Renal pelvis (tissue), 4 donors: ENCODE measurements around the gene CCNL2. TPM values are rescaled to one million over a fixed set of nuclear protein-coding genes. Genes with fewer than 3 reads are reported as not detected.
"Not testable (repeated sequence)": the region's sequence is repeated elsewhere in the genome, so short reads cannot be mapped to it uniquely, and the experiment has no call there.

Source experiments
- DNase-seq: peaks from one replicate; pipeline ENCODE4 v3.0.0-alpha.2; 2013
- polyA plus RNA-seq, 3 donors: library from polyadenylated mRNA; unstranded; fragments of 120-200 nt; gene quantifications; one replicate each; pipeline ENCODE4 v1.2.1, GENCODE V29; 2013; ENCODE audit not compliant: insufficient read length in 3 of 3

CCNL2 gene
- polyA plus RNA-seq, 3 donors, result 218 to 373 (median 330) TPM

DNA sequence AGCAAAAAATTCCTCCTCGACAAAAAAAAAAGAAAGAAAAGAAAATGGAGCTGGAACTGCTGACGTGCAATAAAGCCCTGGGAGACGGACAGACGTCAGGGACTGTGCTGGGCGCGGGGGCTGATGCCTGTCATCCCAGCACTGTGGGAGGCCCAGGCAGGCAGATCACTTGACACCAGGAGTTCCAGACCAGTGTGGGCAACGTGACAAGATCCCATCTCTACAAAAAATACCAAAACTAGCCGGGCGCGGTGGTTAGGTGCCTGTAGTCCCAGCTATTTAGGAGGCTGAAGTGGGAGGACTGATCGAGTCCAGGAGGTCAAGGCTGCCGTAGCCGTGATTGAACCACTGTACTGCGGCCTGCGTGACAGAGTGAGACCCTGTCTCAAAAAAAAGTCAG, 25.6 kb upstream of the CCNL2 start:
- no peak for DNase-seq

DNA sequence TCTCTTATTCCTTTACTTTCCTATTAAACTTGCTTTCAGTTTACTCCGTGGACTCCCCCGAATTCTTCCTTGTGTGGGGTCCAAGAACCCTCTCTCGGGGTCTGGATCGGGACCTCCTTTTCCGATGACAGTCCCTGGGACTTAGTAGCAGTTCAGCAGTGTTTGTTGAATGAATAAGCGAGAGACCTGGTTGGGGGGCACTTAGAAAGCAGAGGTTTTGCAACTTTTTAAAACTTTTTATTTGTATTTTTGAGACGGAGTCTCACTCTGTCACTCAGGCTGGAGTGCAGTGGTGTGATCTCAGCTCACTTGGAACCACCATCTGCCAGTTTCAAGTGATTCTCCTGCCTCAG, 24.1 kb upstream of the CCNL2 start:
- DNase-seq, result no peak

GRCh38 chr1:1422465-1423244, 23.5 kb upstream of the CCNL2 start:
- no peak for DNase-seq

DNA sequence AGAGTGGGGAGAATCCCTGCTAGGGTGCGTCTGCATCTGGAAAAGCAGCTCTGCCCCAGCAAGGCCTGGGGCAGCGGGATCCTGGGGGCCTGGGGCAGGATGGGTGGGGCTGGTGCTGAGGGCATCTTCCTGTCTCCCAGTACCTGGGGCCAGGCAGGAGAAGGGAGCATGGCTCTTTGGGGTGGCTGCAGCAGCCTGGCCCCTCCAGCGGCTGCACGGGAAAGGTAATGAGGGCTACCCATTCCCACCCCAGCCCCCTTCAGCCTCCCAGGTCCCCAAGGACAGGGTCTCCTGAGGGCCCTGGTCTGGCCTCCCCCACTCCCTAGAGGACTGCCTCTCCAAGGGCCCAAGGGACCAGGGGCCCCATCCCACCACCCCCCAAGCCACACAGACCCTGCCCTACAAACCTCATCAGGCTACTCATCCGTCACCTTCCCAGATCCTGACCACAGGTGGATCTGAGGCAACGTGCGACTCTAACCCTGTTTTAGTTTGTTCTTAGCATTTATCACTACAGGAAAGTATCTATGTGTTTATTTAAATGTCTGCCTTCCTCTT, 22.9 kb upstream of the CCNL2 start:
- DNase-seq, result no peak

GRCh38 chr1:1421147-1421906, 22.2 kb upstream of the CCNL2 start, which contains the start of gene ANKRD65:
TSS of gene ANKRD65 (minus strand) at chr1:1421276. CDS start at chr1:1421005, 271 bp downstream.
- DNase-seq, result no peak

- no peak for DNase-seq
These were observed 21.6 kb upstream of the CCNL2 start for GRCh38 chr1:1420654-1421141.

- DNase-seq, result no peak
These were observed 20.9 kb upstream of the CCNL2 start for GRCh38 chr1:1419813-1420653.

- DNase-seq, result no peak
These were observed 20.3 kb upstream of the CCNL2 start for GRCh38 chr1:1419363-1419812.

DNA sequence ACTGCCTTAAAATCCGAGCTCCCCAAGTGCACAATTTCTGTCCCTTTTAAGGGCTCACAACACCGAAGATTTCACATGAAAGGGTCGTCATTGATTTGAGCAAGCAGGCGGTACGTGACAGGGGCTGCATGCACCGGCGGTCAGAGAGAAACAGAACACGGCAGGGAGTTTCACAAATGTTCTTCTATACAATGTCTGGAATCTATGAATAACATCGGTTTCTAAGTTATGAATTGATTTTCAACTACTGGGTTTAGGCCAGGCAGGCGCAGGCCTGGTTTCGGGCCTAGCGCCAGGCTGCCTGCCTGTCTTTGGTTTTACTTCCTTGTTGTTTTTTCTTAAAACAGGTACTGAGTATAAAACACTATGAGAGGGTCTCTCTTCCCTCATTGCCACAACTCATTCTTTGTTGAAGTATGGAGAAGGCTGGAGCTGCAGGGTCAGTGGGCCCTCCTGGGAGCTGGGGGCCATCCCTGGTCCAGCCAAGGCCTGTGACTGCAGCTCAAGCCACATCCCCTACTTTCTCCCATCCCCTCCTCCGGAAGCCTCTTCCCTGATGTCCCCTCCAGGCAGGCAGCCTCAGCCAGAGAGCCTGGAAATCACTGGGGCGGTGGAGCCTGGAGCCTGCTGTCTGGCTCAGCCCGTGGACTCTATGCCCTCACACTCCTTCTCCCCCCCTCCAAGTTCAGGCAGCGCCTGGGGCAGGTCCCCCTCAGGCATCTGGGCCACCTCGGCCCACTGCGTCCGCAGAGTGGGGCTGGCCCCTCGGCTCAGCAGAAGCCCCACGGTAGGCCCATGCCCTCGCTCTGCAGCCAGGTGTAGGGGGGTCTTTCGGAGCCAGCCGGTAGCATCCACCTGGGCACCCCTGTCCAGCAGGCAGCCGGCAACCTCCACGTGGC, 19.6 kb upstream of the CCNL2 start:
- no peak for DNase-seq

GRCh38 chr1:1417825-1418463, 18.8 kb upstream of the CCNL2 start:
- not testable (repeated sequence) for DNase-seq

DNA sequence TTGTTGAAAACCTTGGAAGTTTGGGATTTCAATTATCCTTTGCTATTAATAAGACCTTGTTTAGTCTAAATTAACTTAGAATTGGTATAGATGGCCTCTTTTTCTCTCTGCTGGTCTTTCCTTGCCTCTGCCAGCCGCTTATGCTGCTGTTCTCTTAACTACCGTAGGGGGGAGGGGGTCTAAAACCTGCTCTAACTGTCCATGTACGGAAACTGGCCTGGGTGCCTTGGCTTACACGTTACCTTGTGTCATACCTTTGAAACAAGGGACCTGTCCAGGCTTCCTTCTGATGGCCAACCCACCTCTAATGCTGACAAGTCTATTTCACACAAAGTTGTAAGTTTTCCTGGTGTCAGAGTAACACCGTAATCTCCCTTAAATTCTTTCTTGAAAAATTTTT, 18.3 kb upstream of the CCNL2 start:
- DNase-seq, result not testable (repeated sequence)

GRCh38 chr1:1415751-1416150, 16.6 kb upstream of the CCNL2 start:
- no peak for DNase-seq

DNA sequence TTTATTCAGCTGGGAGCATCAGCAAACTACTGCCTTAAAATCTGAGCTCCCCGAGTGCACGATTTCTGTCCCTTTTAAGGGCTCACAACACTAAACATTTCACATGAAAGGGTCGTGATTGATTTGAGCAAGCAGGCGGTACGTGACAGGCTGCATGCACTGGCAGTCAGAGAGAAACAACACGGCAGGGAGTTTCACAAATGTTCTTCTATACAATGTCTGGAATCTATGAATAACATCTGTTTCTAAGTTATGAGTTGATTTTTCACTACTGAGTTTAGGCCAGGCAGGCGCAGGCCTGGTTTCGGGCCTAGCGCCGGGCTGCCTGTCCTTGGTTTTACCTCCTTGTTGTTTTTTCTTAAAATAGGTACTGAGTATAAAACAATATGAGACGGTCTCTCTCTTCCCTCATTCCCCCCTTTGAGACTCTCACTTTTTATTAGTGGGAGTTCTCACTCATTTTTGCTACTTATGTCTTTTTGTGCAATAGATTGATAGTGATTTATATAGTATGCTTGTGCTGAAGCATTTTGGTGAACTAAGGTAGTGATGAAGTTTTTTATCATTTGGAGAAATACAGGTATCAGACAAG, 13.3 kb upstream of the CCNL2 start:
- DNase-seq, result not testable (repeated sequence)

DNA sequence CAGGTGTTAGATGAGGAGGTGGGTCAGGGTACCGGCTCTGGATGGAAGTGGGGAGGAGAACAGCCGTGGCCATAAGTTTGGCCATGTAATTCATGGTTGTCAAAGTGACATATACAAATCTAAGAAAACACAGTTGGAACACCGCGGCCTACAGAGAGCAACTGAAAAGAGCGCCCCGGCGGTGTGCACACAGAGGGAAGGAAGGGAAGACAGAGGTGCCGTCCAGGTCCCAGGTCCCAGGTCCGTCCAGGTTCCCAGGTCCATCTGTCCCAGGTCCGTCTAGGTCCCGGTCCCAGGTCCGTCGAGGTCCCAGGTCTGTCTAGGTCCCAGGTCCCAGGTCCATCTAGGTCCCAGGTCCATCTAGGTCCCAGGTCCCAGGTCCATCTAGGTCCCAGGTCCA, 12.5 kb upstream of the CCNL2 start:
- no peak for DNase-seq

- not testable (repeated sequence) for DNase-seq
These were observed 11.1 kb upstream of the CCNL2 start for GRCh38 chr1:1410238-1410637.

DNA sequence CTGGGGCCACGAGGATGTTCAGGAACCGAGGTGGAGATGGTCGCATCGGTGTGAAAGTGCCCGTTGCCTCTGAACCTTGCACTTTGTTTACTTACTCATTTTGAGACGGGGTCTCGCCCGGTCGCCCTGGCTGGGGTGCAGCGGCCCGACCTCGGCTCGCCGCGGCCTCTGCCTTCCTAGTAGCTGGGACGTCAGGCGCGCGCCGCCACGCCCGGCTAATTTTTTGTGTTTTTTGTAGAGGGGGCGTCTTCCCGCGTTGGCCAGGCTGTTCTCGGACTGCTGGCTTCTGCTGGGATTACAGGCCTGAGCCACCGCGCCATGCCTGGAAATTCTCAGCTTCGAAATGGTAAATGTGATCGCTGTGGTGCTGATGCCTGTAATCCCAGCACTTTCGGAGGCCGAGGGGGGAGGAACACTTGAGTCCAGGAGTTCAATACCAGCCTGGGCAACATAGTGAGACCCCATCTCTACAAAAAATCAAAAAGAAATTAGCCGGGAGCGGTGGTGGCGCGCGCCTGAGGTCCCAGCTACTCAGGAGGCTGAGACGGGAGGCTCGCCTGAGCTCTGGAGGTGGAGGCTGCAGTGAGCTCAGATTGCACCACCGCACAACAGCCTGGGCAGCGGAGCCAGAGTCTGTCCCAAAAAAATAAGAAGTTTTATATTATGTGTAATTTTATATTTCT, 8.6 kb upstream of the CCNL2 start:
- DNase-seq, result no peak

GRCh38 chr1:1406821-1407635, 7.9 kb upstream of the CCNL2 start, which contains the start of gene MRPL20:
TSS of gene MRPL20 (minus strand) at chr1:1407293. CDS start at chr1:1407217, 76 bp downstream.
- DNase-seq, result peak; percentile 92
